ENCODE results near the gene ATF6. TPM values are rescaled to one million over a fixed set of nuclear protein-coding genes. Genes with fewer than 3 reads are reported as not detected.

Gene ATF6
- total and polyA plus RNA-seq, 2 donors (not counting 3 experiments of a cell fraction or from before 2014, with no cell fraction given): 24.9 to 40.3 TPM

DNA sequence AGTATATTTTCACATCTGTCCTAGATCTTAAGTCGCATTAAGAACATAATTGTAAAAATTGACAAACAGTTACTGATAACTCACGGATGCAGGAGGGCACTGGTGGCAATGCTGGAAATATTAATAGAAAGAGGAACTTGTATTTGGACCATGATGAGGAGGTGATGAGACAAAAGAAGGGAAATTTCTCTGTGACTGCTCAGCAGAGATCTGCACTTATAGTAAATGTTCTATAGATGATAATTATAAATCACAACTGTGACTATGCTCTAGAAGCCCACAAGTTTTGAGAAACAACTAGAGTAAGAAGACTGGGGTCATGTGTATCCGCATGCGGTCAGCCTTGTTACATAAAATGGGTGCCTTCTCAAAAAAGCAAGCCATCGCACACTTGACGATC lies 25.2 kb upstream of the ATF6 start:
- Histone ChIP-seq H4K20me1 (replicated peaks; ENCODE audit: control insufficient read depth, extremely low read depth, insufficient read depth, low read length) (no peaks in the 10 kb centered on the region), H3K27ac (ENCODE audit: insufficient read depth, low read depth, low read length) (no peak overlapping the region), H3K9me1 (replicated peaks; ENCODE audit: control insufficient read depth, extremely low read depth, insufficient read depth, low read length) (no peaks in the 10 kb centered on the region), H3K9me3 (replicated peaks; ENCODE audit: control insufficient read depth, insufficient read depth, low read length) (no peaks in the 10 kb centered on the region), H2AFZ (ENCODE audit: low read depth, low read length) (no peak overlapping the region), H3K27me3 (ENCODE audit: control insufficient read depth in 2 of 2, insufficient read depth in 2 of 2, low read length in 2 of 2) (no peaks in the 10 kb centered on the region), H3K36me3 (ENCODE audit: control insufficient read depth in 2 of 2, extremely low read depth in 1 of 2, insufficient read depth in 2 of 2, low read length in 2 of 2) (no peaks in the 10 kb centered on the region), H3K4me1 (ENCODE audit: control insufficient read depth, extremely low read depth, insufficient read depth, low read length) (peaks cover 3% of the 10 kb centered on the region), H3K79me2 (ENCODE audit: control insufficient read depth, insufficient read depth, low read length) (no peaks in the 10 kb centered on the region), H3K4me3 (replicated peaks in 1 of 3; ENCODE audit: insufficient read depth in 1 of 3, low read depth in 1 of 3, low read length in 3 of 3) (no peak overlapping the region), H3K4me2 (ENCODE audit: insufficient read depth, low read length) (no peak overlapping the region), H3K9ac (replicated peaks; ENCODE audit: extremely low read depth, insufficient read depth, low read length) (no peak overlapping the region)
- ChIA-PET CTCF (interaction anchor here (0.7 to 7.5 kb wide), 16 partner anchors 8 to 296 kb away, joined by 3 to 102 read pairs (median 11); partner anchors contain the start of gene DUSP12), POLR2A (no interaction called here)
- no peak for FAIRE-seq
- DNase-seq (ENCODE audit: low read depth, low spot score): no peak
- no TSS peak for BruUV-seq (replicated peaks)
- dilution Hi-C loops (cut with MboI; ENCODE audit: extremely low pct_ligation_motif_present, low sequenced_read_pairs) (no loop called here), intact Hi-C loops (cut with micrococcal nuclease) (loop anchor here (1.0 to 10.0 kb wide), 3 partner anchors 94 to 254 kb away; no protein-coding TSS in a partner anchor)
- no peak for TF ChIP-seq FOS (IDR thresholded peaks at IDR 0.05; ENCODE audit: borderline replicate concordance, insufficient read depth, low read length)
- no peak for TF ChIP-seq EZH2 (IDR thresholded peaks at IDR 0.05; ENCODE audit: borderline replicate concordance, low read depth, low read length, severe bottlenecking)

DNA sequence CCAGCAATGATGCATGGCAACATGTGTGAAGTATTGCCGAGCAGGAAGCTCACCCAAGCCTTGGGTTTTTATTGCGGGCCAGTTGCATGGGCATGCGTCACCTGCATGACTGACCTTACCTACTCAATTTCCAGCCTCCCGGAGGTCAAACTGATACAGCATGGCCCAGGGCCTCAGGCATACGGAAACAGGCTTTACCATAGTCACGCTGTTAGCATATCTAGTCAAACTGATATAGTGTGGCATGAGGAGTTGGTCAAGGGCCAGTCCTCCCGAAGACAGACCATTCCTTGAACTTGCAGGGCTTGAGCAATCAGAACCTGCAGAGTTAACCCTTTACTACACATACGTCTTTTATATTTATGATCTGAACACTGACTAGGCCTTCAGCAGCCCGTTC lies 22.9 kb upstream of the ATF6 start:
- Histone ChIP-seq H3K4me3 (replicated peaks in 1 of 3; ENCODE audit: insufficient read depth in 1 of 3, low read depth in 1 of 3, low read length in 3 of 3) (no peak overlapping the region), H3K4me2 (ENCODE audit: insufficient read depth, low read length) (no peak overlapping the region), H4K20me1 (replicated peaks; ENCODE audit: control insufficient read depth, extremely low read depth, insufficient read depth, low read length) (no peaks in the 10 kb centered on the region), H3K27me3 (ENCODE audit: control insufficient read depth in 2 of 2, insufficient read depth in 2 of 2, low read length in 2 of 2) (no peaks in the 10 kb centered on the region), H3K27ac (ENCODE audit: insufficient read depth, low read depth, low read length) (no peak overlapping the region), H3K9me1 (replicated peaks; ENCODE audit: control insufficient read depth, extremely low read depth, insufficient read depth, low read length) (no peaks in the 10 kb centered on the region), H3K4me1 (ENCODE audit: control insufficient read depth, extremely low read depth, insufficient read depth, low read length) (peaks cover 3% of the 10 kb centered on the region), H3K79me2 (ENCODE audit: control insufficient read depth, insufficient read depth, low read length) (no peaks in the 10 kb centered on the region), H2AFZ (ENCODE audit: low read depth, low read length) (no peak overlapping the region), H3K36me3 (ENCODE audit: control insufficient read depth in 2 of 2, extremely low read depth in 1 of 2, insufficient read depth in 2 of 2, low read length in 2 of 2) (no peaks in the 10 kb centered on the region), H3K9ac (replicated peaks; ENCODE audit: extremely low read depth, insufficient read depth, low read length) (no peak overlapping the region), H3K9me3 (replicated peaks; ENCODE audit: control insufficient read depth, insufficient read depth, low read length) (no peaks in the 10 kb centered on the region)
- no TSS peak for BruUV-seq (replicated peaks)
- POLR2A ChIA-PET: no interaction called here
- CTCF ChIA-PET: interaction anchor here (1.0 to 7.5 kb wide), 4 partner anchors 10 to 258 kb away, joined by 3 to 102 read pairs (median 4); no protein-coding TSS in a partner anchor
- FAIRE-seq: no peak
- intact Hi-C loops (cut with micrococcal nuclease) (loop anchor here (10.0 kb wide), 1 partner anchor 178 kb away; no protein-coding TSS in a partner anchor), dilution Hi-C loops (cut with MboI; ENCODE audit: extremely low pct_ligation_motif_present, low sequenced_read_pairs) (no loop called here)
- TF ChIP-seq POLR2AphosphoS5 (IDR thresholded peaks at IDR 0.05; ENCODE audit: insufficient read depth, low read depth, low read length) (no peak), FOS (IDR thresholded peaks at IDR 0.05; ENCODE audit: borderline replicate concordance, insufficient read depth, low read length) (no peak), POLR2A (IDR thresholded peaks at IDR 0.05; ENCODE audit: low read depth, low read length) (no peak), EZH2 (IDR thresholded peaks at IDR 0.05; ENCODE audit: borderline replicate concordance, low read depth, low read length, severe bottlenecking) (no peak)
- TF ChIP-seq, protein P1, sequence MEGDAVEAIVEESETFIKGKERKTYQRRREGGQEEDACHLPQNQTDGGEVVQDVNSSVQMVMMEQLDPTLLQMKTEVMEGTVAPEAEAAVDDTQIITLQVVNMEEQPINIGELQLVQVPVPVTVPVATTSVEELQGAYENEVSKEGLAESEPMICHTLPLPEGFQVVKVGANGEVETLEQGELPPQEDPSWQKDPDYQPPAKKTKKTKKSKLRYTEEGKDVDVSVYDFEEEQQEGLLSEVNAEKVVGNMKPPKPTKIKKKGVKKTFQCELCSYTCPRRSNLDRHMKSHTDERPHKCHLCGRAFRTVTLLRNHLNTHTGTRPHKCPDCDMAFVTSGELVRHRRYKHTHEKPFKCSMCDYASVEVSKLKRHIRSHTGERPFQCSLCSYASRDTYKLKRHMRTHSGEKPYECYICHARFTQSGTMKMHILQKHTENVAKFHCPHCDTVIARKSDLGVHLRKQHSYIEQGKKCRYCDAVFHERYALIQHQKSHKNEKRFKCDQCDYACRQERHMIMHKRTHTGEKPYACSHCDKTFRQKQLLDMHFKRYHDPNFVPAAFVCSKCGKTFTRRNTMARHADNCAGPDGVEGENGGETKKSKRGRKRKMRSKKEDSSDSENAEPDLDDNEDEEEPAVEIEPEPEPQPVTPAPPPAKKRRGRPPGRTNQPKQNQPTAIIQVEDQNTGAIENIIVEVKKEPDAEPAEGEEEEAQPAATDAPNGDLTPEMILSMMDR (IDR thresholded peaks at IDR 0.05; ENCODE audit: extremely low read depth in 1 of 2, insufficient read depth in 1 of 2, low read depth in 1 of 2, low read length in 2 of 2): no peak
- TF ChIP-seq, protein P2, sequence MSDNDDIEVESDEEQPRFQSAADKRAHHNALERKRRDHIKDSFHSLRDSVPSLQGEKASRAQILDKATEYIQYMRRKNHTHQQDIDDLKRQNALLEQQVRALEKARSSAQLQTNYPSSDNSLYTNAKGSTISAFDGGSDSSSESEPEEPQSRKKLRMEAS (IDR thresholded peaks at IDR 0.05; ENCODE audit: insufficient read depth, insufficient read length): no peak
- DNase-seq (ENCODE audit: low read depth, low spot score): no peak

Measured in endothelial cell of umbilical vein (primary cell).